T-helper 2 cell (primary cell): Measurements from ENCODE around the gene RALGAPA1.
"Not testable (repeated sequence)": the region's sequence is repeated elsewhere in the genome, so short reads cannot be mapped to it uniquely, and the experiment has no call there.

Experiments used
- DNase-seq, 5 experiments: peaks; one replicate each; pipeline versions ENCODE4 v3.0.0 to v3.0.0-alpha.2; 2012 to 2022

The RALGAPA1 gene

GRCh38 chr14:35619998-35620397 is 189.1 kb downstream of the RALGAPA1 start:
- not testable (repeated sequence) for DNase-seq

GRCh38 chr14:35619461-35619860 is 189.6 kb downstream of the RALGAPA1 start:
- not testable (repeated sequence) for DNase-seq

- no peak for DNase-seq
Measured at GRCh38 chr14:35617500-35617899, 191.6 kb downstream of the RALGAPA1 start.

- DNase-seq = no peak
Measured at GRCh38 chr14:35607380-35607779, 201.7 kb downstream of the RALGAPA1 start.

GRCh38 chr14:35600253-35600652 is 208.8 kb downstream of the RALGAPA1 start:
- no peak for DNase-seq

GRCh38 chr14:35594616-35595015 is 214.5 kb downstream of the RALGAPA1 start:
- no peak for DNase-seq

GRCh38 chr14:35587373-35587772 is 221.7 kb downstream of the RALGAPA1 start:
- not testable (repeated sequence) for DNase-seq

GRCh38 chr14:35578639-35579038 is 230.5 kb downstream of the RALGAPA1 start:
- no peak for DNase-seq

GRCh38 chr14:35578135-35578534 is 231.0 kb downstream of the RALGAPA1 start:
- no peak for DNase-seq

- DNase-seq = no peak
Measured at GRCh38 chr14:35576856-35577255, 232.2 kb downstream of the RALGAPA1 start.

GRCh38 chr14:35576260-35576659 is 232.8 kb downstream of the RALGAPA1 start:
- no peak for DNase-seq

- no peak for DNase-seq
Measured at GRCh38 chr14:35573911-35574310, 235.2 kb downstream of the RALGAPA1 start.

GRCh38 chr14:35571598-35571997 is 237.5 kb downstream of the RALGAPA1 start:
- no peak for DNase-seq

- DNase-seq = no peak
Measured at GRCh38 chr14:35565871-35566464, 243.1 kb downstream of the RALGAPA1 start.

- no peak for DNase-seq
Measured at GRCh38 chr14:35558680-35559079, 250.4 kb downstream of the RALGAPA1 start.

GRCh38 chr14:35557221-35557747 is 251.8 kb downstream of the RALGAPA1 start:
- DNase-seq = no peak

- no peak for DNase-seq
Measured at GRCh38 chr14:35556548-35556947, 252.5 kb downstream of the RALGAPA1 start.

GRCh38 chr14:35553808-35554207 is 255.3 kb downstream of the RALGAPA1 start:
- DNase-seq = no peak

GRCh38 chr14:35551081-35551480 is 258.0 kb downstream of the RALGAPA1 start:
- DNase-seq = no peak

GRCh38 chr14:35549551-35549950 is 259.5 kb downstream of the RALGAPA1 start:
- DNase-seq = no peak

- no peak for DNase-seq
Measured at GRCh38 chr14:35543006-35543405, 266.1 kb downstream of the RALGAPA1 start.

- no peak for DNase-seq
Measured at GRCh38 chr14:35539969-35540368, 269.1 kb downstream of the RALGAPA1 start.

GRCh38 chr14:35535483-35536112 is 273.5 kb downstream of the RALGAPA1 start:
- no peak for DNase-seq

- DNase-seq = peak; percentile 25 to 68 (median 46)
Measured at GRCh38 chr14:35534873-35535482, 274.1 kb downstream of the RALGAPA1 start.
